HEK293 (cell line): ENCODE measurements around the gene ZNF10.

Experiments
- KLF9 ChIP-seq: fragments of 450-650 bp; formaldehyde crosslinking; IDR thresholded peaks from 2 replicates; pipeline ENCODE4 v1.5.1; 2016; ENCODE audit warnings: missing biosample characterization, missing genetic modification characterization, low read depth
- OSR2 ChIP-seq: fragments of 450-650 bp; formaldehyde crosslinking; IDR thresholded peaks from 2 replicates; pipeline ENCODE4 v1.5.1; 2016; ENCODE audit warnings: missing biosample characterization, missing genetic modification characterization
- SP3 ChIP-seq: fragments of 450-650 bp; formaldehyde crosslinking; IDR thresholded peaks from 2 replicates; pipeline ENCODE4 v1.5.1; 2016; ENCODE audit warnings: missing biosample characterization, missing genetic modification characterization
- TRIM28 ChIP-seq: IDR thresholded peaks from 2 replicates; pipeline ENCODE4 v1.6.1; 2011; ENCODE audit warnings: low read length, control low read depth, borderline replicate concordance
- ZBTB17 ChIP-seq: fragments of 450-650 bp; formaldehyde crosslinking; IDR thresholded peaks from 2 replicates; pipeline ENCODE4 v1.5.1; 2016; ENCODE audit warnings: missing biosample characterization, missing genetic modification characterization
- ZFP37 ChIP-seq: fragments of 450-650 bp; formaldehyde crosslinking; IDR thresholded peaks from 2 replicates; pipeline ENCODE4 v1.5.1; 2016; ENCODE audit warnings: missing biosample characterization, missing genetic modification characterization
- ZNF10 ChIP-seq: fragments of 450-650 bp; formaldehyde crosslinking; IDR thresholded peaks from 2 replicates; pipeline ENCODE4 v1.5.1; 2017; ENCODE audit warnings: missing biosample characterization, missing genetic modification characterization
- ZNF138 ChIP-seq: fragments of 450-650 bp; formaldehyde crosslinking; IDR thresholded peaks from 2 replicates; pipeline ENCODE4 v1.5.1; 2016; ENCODE audit warnings: missing biosample characterization, missing genetic modification characterization, borderline replicate concordance
- ZNF146 ChIP-seq: fragments of 450-650 bp; formaldehyde crosslinking; IDR thresholded peaks from 2 replicates; pipeline ENCODE4 v1.5.1; 2016; ENCODE audit warnings: missing biosample characterization, missing genetic modification characterization
- ZNF16 ChIP-seq: fragments of 450-650 bp; formaldehyde crosslinking; IDR thresholded peaks from 2 replicates; pipeline ENCODE4 v1.5.1; 2016; ENCODE audit warnings: low read depth, missing biosample characterization, missing genetic modification characterization
- ZNF19 ChIP-seq: fragments of 450-650 bp; formaldehyde crosslinking; IDR thresholded peaks from 2 replicates; pipeline ENCODE4; 2016; ENCODE audit warnings: missing biosample characterization, missing genetic modification characterization, low read depth
- ZNF311 ChIP-seq: fragments of 450-650 bp; formaldehyde crosslinking; IDR thresholded peaks from 2 replicates; pipeline ENCODE4 v1.5.1; 2017; ENCODE audit warnings: missing biosample characterization, missing genetic modification characterization, borderline replicate concordance
- ZNF354C ChIP-seq: fragments of 450-650 bp; formaldehyde crosslinking; IDR thresholded peaks from 2 replicates; pipeline ENCODE4 v1.5.1; 2016; ENCODE audit warnings: missing biosample characterization, missing genetic modification characterization, low read depth, borderline replicate concordance
- ZNF394 ChIP-seq: fragments of 450-650 bp; formaldehyde crosslinking; IDR thresholded peaks from 2 replicates; pipeline ENCODE4 v1.5.1; 2016; ENCODE audit warnings: missing biosample characterization, missing genetic modification characterization, mild to moderate bottlenecking, moderate library complexity, borderline replicate concordance
- ZNF571 ChIP-seq: fragments of 450-650 bp; formaldehyde crosslinking; IDR thresholded peaks from 2 replicates; pipeline ENCODE4 v1.5.0; 2017; ENCODE audit warnings: missing biosample characterization, missing genetic modification characterization
- ZNF624 ChIP-seq: fragments of 450-650 bp; formaldehyde crosslinking; IDR thresholded peaks from 2 replicates; pipeline ENCODE4 v1.5.1; 2017; ENCODE audit warnings: missing biosample characterization, missing genetic modification characterization
- ZNF707 ChIP-seq: fragments of 450-650 bp; formaldehyde crosslinking; IDR thresholded peaks from 2 replicates; pipeline ENCODE4 v1.5.1; 2016; ENCODE audit warnings: missing biosample characterization, missing genetic modification characterization
- ZNF785 ChIP-seq: fragments of 450-650 bp; formaldehyde crosslinking; IDR thresholded peaks from 2 replicates; pipeline ENCODE4 v1.5.1; 2016; ENCODE audit warnings: missing biosample characterization, missing genetic modification characterization
- ZSCAN30 ChIP-seq: fragments of 450-650 bp; IDR thresholded peaks from 2 replicates; pipeline ENCODE4 v1.5.1; 2018; ENCODE audit warnings: missing biosample characterization, mild to moderate bottlenecking, missing genetic modification characterization, moderate library complexity
- TF ChIP-seq, protein P1 (sequence below): fragments of 450-650 bp; IDR thresholded peaks from 2 replicates; pipeline ENCODE4 v1.5.1; 2018; ENCODE audit warnings: missing biosample characterization, mild to moderate bottlenecking, missing genetic modification characterization
- TF ChIP-seq, protein P2 (sequence below): fragments of 450-650 bp; formaldehyde crosslinking; IDR thresholded peaks from 2 replicates; pipeline ENCODE4 v1.5.1; 2016; ENCODE audit warnings: missing biosample characterization, missing genetic modification characterization
- TF ChIP-seq, protein P3 (sequence below): fragments of 450-650 bp; formaldehyde crosslinking; IDR thresholded peaks from 2 replicates; pipeline ENCODE4 v1.5.1; 2017; ENCODE audit warnings: missing biosample characterization, mild to moderate bottlenecking, missing genetic modification characterization, moderate library complexity
- TF ChIP-seq, protein P4 (sequence below): fragments of 450-650 bp; formaldehyde crosslinking; IDR thresholded peaks from 2 replicates; pipeline ENCODE4 v1.5.1; 2016; ENCODE audit warnings: missing biosample characterization, missing genetic modification characterization, low read depth
- TF ChIP-seq, protein P5 (sequence below): fragments of 450-650 bp; formaldehyde crosslinking; conservative IDR thresholded peaks from 2 replicates; pipeline ENCODE4 v1.5.1; 2016; ENCODE audit warnings: low read depth, missing biosample characterization, missing genetic modification characterization
- TF ChIP-seq, protein P6 (sequence below): fragments of 450-650 bp; formaldehyde crosslinking; optimal IDR thresholded peaks from 2 replicates; pipeline ENCODE3; 2016; ENCODE audit warnings: missing biosample characterization, mild to moderate bottlenecking, missing genetic modification characterization

The ZNF10 gene

DNA sequence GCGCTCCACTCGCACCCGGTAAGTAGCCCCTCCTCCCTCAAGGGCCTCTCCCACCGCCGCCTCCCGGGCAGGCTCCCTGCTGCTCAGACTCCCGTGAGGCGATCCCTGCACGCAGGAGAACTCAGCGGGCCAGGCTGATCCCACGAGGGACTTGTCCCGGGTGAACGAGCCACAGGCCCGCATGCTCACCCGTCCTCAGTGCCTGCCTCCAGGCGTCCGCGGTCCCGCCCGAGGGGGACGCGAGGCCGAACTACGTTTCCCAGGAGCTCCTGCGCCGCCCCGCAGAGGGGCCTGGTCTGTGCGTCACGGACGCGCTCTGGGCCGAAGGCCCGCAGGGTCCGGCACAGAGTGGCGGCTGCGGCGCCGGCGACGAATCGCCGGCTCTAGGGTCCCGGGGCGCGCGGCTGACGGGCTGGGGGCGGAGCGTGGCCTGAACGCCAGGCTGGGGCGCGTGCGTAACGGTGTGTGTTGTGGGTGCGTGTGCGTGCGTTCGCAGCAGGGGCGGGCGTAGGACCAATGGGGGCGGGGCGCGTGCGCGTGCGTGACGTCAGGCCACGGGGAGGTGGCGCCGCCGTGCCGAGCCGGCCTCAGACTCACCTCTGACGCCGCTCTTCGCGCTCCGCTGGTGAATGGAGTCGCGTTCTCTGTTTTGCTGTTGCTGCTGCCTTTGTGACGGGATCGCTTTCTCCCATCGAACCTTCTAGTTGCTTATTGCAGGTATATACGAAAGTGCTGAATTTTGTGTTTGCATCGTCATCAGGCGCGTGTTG is at the start of gene ZNF10, which contains the start of gene ZNF891 (continued):
- TF ChIP-seq, protein P1, sequence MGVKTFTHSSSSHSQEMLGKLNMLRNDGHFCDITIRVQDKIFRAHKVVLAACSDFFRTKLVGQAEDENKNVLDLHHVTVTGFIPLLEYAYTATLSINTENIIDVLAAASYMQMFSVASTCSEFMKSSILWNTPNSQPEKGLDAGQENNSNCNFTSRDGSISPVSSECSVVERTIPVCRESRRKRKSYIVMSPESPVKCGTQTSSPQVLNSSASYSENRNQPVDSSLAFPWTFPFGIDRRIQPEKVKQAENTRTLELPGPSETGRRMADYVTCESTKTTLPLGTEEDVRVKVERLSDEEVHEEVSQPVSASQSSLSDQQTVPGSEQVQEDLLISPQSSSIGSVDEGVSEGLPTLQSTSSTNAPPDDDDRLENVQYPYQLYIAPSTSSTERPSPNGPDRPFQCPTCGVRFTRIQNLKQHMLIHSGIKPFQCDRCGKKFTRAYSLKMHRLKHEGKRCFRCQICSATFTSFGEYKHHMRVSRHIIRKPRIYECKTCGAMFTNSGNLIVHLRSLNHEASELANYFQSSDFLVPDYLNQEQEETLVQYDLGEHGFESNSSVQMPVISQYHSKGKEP (tag by site-specific recombination) = no peak
- TF ChIP-seq ZFP37 (tag by site-specific recombination) = peak; percentile 59
- TF ChIP-seq, protein P2, sequence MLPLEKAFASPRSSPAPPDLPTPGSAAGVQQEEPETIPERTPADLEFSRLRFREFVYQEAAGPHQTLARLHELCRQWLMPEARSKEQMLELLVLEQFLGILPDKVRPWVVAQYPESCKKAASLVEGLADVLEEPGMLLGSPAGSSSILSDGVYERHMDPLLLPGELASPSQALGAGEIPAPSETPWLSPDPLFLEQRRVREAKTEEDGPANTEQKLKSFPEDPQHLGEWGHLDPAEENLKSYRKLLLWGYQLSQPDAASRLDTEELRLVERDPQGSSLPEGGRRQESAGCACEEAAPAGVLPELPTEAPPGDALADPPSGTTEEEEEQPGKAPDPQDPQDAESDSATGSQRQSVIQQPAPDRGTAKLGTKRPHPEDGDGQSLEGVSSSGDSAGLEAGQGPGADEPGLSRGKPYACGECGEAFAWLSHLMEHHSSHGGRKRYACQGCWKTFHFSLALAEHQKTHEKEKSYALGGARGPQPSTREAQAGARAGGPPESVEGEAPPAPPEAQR = no peak; the same call in 1 of the 2 replicates
- TF ChIP-seq, protein P3, sequence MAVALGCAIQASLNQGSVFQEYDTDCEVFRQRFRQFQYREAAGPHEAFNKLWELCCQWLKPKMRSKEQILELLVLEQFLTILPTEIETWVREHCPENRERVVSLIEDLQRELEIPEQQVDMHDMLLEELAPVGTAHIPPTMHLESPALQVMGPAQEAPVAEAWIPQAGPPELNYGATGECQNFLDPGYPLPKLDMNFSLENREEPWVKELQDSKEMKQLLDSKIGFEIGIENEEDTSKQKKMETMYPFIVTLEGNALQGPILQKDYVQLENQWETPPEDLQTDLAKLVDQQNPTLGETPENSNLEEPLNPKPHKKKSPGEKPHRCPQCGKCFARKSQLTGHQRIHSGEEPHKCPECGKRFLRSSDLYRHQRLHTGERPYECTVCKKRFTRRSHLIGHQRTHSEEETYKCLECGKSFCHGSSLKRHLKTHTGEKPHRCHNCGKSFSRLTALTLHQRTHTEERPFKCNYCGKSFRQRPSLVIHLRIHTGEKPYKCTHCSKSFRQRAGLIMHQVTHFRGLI = no peak; the same call in 1 of the 2 replicates
- TF ChIP-seq ZBTB17 = peak; percentile 88
- TF ChIP-seq, protein P4, sequence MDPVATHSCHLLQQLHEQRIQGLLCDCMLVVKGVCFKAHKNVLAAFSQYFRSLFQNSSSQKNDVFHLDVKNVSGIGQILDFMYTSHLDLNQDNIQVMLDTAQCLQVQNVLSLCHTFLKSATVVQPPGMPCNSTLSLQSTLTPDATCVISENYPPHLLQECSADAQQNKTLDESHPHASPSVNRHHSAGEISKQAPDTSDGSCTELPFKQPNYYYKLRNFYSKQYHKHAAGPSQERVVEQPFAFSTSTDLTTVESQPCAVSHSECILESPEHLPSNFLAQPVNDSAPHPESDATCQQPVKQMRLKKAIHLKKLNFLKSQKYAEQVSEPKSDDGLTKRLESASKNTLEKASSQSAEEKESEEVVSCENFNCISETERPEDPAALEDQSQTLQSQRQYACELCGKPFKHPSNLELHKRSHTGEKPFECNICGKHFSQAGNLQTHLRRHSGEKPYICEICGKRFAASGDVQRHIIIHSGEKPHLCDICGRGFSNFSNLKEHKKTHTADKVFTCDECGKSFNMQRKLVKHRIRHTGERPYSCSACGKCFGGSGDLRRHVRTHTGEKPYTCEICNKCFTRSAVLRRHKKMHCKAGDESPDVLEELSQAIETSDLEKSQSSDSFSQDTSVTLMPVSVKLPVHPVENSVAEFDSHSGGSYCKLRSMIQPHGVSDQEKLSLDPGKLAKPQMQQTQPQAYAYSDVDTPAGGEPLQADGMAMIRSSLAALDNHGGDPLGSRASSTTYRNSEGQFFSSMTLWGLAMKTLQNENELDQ = no peak
- TF ChIP-seq ZNF354C (tag by site-specific recombination) = no peak
- TF ChIP-seq ZNF138 (tag by site-specific recombination) = no peak
- TF ChIP-seq ZNF19 (tag by site-specific recombination) = no peak
- TF ChIP-seq, protein P5, sequence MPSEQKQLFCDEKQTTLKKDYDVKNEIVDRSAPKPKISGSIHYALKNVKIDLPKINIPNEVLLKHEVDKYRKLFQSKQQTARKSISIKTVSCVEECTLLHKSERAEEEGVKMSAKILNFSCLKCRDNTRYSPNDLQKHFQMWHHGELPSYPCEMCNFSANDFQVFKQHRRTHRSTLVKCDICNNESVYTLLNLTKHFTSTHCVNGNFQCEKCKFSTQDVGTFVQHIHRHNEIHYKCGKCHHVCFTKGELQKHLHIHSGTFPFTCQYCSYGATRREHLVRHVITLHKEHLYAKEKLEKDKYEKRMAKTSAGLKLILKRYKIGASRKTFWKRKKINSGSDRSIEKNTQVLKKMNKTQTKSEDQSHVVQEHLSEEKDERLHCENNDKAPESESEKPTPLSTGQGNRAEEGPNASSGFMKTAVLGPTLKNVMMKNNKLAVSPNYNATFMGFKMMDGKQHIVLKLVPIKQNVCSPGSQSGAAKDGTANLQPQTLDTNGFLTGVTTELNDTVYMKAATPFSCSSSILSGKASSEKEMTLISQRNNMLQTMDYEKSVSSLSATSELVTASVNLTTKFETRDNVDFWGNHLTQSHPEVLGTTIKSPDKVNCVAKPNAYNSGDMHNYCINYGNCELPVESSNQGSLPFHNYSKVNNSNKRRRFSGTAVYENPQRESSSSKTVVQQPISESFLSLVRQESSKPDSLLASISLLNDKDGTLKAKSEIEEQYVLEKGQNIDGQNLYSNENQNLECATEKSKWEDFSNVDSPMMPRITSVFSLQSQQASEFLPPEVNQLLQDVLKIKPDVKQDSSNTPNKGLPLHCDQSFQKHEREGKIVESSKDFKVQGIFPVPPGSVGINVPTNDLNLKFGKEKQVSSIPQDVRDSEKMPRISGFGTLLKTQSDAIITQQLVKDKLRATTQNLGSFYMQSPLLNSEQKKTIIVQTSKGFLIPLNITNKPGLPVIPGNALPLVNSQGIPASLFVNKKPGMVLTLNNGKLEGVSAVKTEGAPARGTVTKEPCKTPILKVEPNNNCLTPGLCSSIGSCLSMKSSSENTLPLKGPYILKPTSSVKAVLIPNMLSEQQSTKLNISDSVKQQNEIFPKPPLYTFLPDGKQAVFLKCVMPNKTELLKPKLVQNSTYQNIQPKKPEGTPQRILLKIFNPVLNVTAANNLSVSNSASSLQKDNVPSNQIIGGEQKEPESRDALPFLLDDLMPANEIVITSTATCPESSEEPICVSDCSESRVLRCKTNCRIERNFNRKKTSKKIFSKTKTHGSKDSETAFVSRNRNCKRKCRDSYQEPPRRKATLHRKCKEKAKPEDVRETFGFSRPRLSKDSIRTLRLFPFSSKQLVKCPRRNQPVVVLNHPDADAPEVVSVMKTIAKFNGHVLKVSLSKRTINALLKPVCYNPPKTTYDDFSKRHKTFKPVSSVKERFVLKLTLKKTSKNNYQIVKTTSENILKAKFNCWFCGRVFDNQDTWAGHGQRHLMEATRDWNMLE (tag by site-specific recombination) = 0 out of 2 replicates have a peak, but pooled peaks have one; percentile 36
- TF ChIP-seq TRIM28 = no peak; the same call in 1 of the 2 replicates
- no peak; the same call in 1 of the 2 replicates for TF ChIP-seq ZNF394 (tag by site-specific recombination)
- no peak for TF ChIP-seq OSR2
- no peak for TF ChIP-seq ZNF146 (tag by site-specific recombination)
- peak; percentile 48; the same call in 1 of the 2 replicates for TF ChIP-seq ZSCAN30 (tag by site-specific recombination)
- TF ChIP-seq ZNF571 (tag by site-specific recombination) = no peak
- peak; percentile 90 for TF ChIP-seq SP3 (tag by site-specific recombination)
- 0 out of 2 replicates have a peak, but pooled peaks have one; percentile 27 for TF ChIP-seq ZNF10 (tag by site-specific recombination)
- no peak for TF ChIP-seq ZNF707 (tag by site-specific recombination)
- TF ChIP-seq ZNF16 (tag by site-specific recombination) = no peak
- no peak for TF ChIP-seq ZNF311
- TF ChIP-seq KLF9 (tag by site-specific recombination) = peak; percentile 75; the same call in 1 of the 2 replicates
- TF ChIP-seq ZNF785 (tag by site-specific recombination) = peak; percentile 99
- TF ChIP-seq, protein P6, sequence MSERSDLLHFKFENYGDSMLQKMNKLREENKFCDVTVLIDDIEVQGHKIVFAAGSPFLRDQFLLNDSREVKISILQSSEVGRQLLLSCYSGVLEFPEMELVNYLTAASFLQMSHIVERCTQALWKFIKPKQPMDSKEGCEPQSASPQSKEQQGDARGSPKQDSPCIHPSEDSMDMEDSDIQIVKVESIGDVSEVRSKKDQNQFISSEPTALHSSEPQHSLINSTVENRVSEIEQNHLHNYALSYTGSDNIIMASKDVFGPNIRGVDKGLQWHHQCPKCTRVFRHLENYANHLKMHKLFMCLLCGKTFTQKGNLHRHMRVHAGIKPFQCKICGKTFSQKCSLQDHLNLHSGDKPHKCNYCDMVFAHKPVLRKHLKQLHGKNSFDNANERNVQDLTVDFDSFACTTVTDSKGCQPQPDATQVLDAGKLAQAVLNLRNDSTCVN (tag by site-specific recombination) = peak; percentile 98
- TF ChIP-seq ZNF624 = no peak
